ENCODE results near the gene ERRFI1.

ERRFI1 gene

DNA sequence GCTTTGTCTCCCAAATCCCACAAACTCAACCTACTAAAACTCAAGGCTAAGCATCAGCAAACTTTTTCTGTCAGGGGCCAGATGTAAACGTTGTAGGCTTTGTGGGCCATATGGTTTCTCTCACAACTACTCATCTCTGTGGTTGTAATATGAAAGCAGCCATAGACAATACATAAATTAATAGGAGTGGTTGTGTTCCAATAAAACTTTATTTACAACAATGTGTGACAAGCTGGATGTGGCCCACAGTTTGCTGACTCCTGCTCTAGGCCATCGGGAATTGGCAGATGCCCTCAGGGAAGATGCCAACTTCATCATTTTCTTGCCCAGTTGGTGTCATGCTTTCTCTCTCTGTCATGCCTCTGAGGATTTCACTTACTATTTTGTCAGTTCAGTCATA lies 17.5 kb upstream of the ERRFI1 start:
- DNase-seq (ENCODE audit: low read depth in 2 of 2), result no peak

DNA sequence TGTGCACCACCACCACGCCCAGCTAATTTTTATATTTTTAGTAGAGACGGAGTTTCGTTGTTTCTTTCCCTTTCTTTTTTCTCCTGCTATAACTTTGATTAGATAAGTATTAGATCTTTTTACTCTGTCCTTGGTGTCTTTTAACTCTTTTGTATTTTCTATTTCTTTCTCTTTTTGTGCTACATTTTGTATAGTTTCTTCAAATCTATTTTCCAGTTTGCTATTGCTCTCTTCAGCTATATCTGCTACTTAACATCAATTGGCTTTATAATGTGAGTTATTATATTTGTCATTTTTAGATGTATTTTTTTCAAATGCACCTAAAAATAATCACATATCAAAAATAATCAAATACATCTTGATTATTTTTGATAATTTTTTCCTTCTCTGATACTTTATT lies 16.0 kb upstream of the ERRFI1 start:
- no peak for DNase-seq (ENCODE audit: low read depth in 2 of 2)

DNA sequence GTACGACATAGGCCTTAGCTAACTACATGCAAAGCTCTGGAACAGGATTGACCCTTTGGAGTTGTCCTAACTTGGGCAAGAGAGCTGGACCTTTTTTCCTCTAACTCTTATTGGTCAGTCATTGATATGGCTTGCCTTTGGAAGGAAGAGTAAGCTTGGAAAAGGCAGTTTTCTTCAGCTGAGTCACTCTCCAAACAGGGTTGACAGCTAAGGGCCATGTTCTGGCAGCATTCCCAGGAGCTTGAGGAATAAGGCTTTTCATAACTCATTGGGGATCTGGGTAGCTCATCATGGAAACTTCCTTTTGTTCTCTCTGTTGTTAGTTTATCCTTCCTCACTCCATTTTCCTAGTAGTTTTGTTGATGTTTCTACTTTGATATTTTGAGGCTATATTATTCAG lies 14.5 kb upstream of the ERRFI1 start:
- DNase-seq (ENCODE audit: low read depth in 2 of 2), result no peak

DNA sequence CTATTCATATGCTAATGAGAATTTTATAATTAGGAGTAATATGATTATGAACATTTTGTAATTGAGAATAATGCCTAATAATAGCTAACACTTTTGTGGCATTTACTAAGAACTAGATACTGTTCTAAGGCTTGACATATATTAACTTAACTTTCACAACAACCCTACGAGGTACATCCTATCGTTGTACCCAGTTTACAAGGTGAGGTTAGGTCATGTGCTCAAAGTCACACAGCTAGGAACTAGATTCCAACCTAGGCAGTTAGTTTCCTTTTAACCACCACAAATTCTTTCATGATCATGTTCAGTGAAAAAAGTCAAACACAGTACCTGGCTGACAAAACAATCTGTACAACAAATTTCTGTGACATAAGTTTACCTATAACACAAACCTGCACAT lies 13.0 kb upstream of the ERRFI1 start:
- DNase-seq (ENCODE audit: low read depth in 2 of 2), result no peak

DNA sequence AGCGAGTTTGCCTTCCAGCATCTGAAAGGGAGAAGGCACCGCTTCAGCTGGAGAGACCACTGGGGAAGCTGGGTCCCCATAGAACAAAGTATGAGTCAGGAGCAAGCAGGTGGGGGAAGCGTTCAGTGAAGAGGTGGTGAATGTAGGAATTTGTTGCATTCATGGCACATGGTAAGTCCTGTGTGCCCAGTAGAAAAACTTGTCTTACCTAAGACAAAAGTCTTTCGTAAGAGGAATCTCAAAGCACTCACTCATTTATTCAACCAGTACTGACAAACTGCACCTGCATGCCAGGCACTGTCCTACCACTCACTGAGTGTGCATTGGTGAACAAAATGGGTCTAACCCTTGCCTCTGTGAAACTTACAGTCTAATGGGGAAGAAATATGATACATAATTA lies 9.2 kb upstream of the ERRFI1 start:
- DNase-seq (ENCODE audit: low read depth in 2 of 2), result no peak

DNA sequence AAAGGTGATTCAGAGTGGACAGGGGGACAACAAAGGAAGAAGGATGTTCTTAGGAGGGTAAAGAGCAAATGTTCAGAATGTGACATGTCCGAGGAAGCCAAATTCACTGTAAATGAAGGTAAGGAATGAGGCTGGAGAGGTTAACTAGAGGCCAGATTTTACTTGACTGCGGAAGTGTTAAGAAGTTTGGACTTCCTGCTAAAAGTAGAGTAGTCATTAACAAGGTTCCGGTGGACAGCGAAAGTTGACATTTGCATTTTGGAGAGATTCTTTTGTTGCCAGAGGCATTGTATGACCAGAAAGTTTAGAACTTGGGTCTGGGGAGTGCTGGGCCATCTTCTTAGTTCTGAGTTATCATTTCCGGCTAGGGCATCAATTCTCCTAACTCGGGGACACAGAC lies 7.2 kb upstream of the ERRFI1 start:
- DNase-seq (ENCODE audit: low read depth in 2 of 2), result no peak

DNA sequence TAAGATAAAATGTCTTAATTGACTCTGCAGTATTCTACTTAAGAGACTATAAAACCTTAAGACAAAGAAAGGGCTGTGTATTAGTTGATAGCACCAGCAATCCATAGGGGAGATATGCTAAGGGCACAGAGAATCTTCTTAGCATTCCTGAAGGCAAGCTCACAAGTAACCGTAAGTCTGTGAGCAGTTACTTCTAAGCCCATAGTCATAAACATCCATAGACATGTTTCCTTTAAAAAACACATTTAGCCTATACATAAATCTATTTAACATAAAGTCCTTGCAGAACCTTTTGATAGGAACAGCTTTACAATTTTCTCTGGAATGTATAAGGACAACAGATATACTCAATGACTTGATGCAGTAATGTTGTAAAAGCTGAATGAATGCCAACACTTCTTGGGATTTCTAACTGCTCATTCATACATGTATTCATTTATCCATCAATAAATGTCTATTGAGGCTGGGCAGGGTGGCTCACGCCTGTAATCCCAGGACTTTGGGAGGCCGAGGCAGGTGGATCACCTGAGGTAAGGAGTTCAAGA lies 6.3 kb upstream of the ERRFI1 start:
- no peak for DNase-seq (ENCODE audit: low read depth in 2 of 2)

DNA sequence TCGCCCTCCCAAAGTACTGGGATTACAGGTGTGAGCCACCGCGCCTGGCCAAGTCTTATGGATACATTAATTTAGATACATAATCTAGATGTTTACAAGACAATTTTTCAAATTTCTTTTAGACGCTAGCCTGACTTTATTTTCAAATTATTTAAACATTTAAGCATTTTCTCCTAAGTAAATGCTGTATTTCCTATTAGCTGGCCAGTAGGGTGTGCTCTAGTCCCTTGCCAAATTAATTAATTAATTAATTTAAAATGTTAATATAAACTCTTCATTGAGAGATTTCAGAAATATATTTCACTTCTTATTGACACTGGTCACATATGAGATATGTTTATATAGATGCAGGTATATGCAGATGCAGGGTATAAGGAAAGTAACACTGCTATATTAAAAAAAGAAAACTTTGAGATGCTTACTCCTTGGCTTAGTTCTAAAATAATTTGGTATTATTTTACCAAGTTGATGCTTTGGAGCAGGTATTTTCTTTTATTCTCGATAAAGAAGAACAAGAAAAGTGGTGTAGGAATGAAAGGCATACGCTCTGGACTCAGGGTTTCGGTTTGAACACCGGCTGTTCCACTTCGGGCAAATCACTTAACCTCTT lies 5.2 kb upstream of the ERRFI1 start:
- DNase-seq (ENCODE audit: low read depth in 2 of 2), result no peak

DNA sequence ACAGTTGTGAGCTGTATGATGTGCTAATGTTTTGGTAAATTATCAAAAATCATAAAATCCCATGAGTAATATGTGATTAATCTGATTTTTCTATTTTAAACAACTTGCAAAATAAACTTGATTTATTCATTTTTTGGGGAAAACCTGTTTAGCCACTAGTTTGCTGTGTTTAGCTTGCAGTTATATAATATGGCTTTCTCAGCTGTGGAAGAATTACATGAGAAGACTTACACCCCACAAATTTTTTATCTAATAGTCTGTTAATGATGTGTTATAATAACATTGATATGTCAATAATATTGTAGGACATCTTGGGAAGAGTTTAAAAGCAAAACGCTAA lies 2.4 kb upstream of the ERRFI1 start:
- no peak for DNase-seq (ENCODE audit: low read depth in 2 of 2)

DNA sequence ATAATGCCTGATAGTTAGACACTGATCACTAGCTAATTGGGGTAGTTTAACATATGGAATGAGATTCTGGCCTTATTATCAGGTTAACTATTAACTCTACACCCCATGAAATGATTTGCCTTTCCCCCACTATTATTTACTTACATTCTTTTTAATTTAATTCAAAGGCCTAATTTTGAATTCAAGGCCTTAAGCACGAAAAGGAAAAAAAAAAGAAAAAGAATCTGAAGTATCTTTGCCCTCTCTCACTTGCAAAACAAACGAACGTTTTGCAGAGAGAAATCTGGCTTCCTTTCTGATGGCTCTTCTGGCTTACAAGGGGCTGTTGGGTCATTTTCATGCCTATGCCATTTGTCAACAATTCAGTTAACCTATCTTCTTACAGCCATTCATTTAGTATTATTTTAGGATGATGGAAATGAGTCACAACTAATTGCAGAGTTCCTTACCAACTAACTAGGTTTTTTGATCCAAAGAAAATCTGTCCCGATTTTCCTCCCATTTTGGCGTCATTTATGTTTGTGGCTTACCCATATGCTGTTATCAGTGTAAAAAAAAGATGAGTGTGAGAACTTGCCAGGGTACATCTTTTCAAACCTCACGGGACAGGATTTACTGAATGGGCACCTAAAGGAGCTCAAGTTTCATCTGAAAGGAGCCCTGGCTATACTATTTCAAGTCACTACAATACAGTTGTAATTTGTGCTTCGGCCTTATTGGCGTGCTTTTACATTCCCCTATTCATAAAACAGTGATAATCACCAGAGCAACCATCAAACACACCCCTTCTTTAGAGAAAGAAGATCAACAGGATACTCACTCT lies 1.9 kb upstream of the ERRFI1 start:
- no peak for DNase-seq (ENCODE audit: low read depth in 2 of 2)

DNA sequence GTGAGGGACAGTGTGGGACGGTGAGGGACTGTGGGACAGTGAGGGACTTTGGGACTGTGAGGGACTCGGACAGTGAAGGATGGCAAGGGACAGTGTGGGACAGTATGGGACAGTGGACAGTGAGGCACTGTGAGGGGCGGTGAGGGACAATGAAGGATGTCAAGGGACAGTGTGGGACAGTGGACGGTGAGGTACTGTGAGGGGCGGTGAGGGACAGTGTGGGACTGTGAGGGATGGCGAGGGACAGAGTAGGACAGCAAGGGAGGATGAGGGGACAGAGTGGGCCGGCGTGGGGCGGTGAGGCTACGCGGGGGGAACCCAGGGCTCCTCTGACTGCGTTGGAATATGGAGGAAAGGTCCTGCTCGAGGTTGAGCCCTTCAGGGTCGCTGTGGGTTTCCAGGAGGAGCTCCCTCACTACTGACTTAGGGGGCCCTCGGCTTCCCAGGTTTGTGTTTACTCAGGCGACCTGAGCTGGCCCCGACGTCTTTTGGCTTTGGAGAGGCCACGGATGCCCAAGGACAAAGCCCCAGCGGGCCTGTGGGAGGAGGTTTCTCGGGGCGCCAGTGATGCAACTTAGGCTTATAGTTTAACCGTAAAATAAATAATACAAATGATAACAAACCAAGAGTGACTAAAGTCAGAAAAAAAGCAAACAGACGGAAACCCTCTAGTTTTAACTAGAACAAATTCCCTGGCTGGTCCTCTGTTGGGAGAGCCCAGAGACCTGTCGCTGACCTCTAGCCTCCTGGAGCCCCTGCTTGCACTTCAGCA lies 1.1 kb upstream of the ERRFI1 start:
- DNase-seq (ENCODE audit: low read depth in 2 of 2), result no peak

DNA sequence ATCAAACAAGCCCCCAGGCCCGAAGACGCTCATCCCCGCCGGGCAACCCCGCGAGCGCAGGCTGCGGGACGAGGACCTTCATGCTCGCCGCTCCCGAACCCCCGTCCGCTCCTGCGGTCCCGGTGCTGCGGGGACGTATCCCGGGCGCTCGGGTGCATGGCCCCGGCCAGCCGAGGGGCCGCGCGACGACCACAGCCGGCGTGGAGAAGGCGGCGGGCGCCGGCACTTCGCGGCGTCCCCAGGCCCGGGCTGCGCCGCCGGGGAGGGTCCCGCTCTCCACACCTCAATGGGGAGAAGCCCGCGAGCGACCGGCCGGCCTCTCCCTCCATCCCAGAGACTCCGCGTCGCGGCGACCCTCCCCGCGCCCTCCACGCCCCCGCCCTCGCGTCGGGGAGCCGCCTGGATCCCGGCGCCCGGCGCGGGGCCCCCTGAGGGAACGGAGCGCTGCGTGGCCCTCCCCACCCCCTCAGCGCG lies 401 bp downstream of the ERRFI1 start:
- no peak for DNase-seq (ENCODE audit: low read depth in 2 of 2)

DNA sequence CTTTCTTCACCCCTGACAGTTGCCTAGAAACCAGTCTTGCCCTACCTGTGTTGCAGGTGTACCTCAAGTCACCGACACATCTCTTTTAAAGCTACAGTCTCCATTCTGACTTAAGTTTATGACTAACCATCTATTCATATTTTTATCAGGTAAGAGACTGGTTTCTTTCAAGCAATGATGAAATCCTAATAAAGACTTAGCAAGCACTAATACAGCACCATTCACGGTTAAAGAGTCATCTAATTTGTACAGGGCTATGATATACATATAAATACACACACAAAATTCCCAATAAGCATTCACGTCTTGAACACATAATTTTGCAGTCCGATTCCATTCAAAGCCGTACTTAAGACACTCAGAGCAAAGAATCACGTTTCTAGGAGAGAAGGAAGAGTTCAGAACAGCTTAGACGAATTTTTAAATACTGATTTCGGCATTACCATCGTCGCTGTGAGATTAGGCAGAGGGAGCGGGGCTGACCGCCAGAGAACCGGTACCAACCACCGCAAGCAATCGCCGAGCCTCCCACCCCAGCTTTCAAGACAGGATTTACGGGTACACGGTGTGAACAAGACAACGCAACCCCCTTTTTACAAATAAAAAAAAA lies 943 bp downstream of the ERRFI1 start:
- no peak for DNase-seq (ENCODE audit: low read depth in 2 of 2)

DNA sequence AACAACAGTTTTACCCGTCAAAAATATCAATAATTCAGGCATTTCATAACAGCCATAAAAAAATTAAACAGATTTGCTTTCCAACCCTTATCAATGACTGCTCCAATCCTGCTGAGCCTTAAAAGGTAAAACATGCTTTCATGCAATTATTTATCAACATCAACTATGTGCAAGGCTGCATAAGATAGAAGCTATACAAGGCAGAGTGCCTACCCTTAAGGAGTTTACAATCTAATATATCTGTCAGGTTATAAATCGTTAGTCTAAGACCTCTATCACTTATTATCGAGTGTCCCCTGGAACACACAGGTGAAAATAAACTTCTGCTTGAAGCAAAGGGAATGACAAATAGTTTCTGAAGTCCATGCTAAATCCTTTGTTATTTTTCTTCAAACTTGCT lies 1.8 kb downstream of the ERRFI1 start:
- no peak for DNase-seq (ENCODE audit: low read depth in 2 of 2)

DNA sequence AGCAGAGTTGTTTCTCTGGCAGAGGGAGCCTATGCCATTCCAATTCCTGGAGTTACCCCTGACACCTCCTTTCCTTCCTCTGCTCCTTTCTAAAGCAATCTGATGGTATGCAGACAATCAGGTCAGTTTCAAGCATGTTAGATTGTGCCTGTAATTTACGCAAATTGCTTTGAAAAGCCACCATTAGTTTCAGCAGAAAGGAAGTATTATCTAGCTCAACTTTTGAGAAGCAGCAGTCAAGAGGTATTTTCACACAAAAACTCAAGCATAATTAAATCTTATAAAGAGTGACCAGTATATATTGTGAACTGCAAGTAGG lies 2.2 kb downstream of the ERRFI1 start:
- no peak for DNase-seq (ENCODE audit: low read depth in 2 of 2)

DNA sequence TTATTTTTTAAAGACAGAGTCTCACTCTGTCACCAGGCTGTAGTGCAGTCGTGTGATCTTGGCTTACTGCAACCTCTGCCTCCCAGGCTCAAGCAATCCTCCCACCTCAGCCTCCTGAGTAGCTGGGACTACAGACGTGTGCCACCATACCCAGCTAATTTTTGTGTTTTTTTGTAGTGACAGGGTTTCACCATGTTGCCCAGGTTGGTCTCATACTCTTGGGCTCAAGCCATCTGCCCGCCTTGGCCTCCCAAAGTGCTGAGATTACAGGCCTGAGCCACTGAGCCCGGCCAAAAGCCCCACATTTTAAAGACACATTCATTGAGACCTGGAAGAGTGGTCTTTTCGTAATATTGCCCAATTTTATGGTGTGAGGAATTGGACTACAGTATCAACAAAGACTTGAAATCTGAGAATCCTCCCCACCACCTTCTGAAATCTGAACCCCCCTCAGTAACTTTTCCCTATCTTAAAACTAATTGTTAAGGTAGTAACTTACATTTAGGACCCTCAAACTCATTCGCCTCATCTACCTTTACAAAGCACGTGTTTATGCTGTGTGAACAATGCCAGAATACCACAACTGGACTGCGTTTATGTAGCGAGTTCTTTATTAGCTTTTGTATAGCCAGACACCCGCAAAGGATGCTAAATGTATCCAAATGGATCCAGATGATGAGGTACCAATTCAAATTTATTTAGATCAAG lies 2.7 kb downstream of the ERRFI1 start:
- no peak for DNase-seq (ENCODE audit: low read depth in 2 of 2)

DNA sequence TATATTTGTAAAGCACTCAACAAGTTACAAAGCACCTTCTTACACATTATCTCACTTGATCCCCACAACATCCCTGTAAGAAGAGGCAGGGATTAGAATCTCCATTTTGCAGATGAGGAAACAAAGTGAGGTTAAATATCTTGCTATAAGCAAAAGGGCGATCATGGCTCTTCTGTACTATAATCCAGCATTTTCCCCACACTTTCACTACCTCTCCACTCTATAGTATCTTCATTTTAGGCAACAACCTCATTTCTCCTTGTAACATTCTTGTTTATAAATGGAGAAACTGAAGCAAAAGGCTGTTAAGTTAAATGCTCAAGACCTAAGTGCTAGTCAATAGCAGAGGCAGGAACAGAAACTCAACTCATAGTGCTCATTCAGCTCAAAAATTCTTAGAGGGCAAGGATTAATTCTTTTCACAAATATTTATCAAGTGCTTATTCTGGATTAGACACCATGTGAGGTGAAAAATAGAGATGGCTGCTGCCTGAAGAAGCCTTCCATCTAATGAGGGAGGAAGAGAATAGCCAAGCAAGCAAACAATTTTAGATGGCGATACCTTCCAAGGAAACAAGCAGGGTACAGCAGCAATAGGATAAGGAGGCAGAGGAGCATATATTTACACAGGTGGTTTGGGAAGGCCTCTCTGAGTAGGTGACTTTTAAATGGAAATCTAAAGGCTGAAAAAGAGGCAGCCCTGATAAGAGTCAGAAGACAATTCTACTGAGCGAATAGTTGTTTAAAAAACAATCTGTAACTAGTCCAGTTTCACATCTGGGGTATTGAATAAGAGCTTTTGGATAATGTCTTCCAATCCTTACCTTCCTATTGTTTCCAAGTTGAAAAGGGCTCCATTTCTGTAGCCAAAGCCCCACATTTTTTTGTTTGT lies 3.5 kb downstream of the ERRFI1 start:
- DNase-seq (ENCODE audit: low read depth in 2 of 2), result no peak

DNA sequence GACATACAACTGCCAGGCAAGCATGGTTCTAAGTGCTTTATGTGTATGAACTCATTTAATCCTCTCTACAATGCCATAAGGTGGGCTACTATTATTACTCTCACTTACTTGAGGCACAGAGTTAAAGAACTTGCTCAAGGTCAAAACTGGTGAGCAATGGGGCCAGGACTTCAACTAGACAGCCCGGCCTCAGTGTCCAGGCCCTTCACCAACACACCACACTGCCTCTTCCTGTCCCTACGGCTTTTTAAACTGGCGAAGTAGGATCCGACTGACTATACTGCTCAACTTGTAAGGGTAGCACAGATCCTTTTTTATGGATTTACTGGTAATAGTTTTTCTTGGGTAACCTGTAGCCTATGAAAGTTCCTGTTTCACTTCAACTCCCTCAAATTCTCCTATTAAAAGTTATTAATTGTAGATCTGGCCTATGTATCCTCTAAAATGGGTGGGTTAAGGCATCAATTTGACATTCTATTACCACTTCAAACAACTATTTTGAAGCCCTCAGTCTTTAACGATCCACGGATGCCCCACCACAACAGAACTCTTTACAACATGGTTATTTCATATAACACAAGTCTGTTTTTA lies 4.3 kb downstream of the ERRFI1 start:
- DNase-seq (ENCODE audit: low read depth in 2 of 2), result no peak

DNA sequence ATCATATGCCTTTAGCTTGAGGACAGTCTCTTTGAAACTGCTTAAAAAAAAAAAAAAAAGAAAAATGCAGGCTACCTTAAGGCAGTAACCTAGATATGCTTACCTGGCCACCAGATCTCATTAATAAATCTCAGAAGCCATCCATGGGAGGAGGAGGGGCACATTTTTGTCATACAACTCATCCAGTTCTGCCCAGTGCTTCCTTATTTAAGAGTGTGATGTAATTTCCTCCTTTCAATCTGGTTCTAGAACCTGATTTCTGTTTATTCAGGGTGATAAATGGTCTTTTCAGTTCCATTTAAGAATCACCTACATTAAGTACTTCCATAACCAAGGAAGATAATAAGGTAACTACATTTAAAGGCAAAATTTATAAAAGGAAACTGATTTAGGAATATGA lies 6.1 kb downstream of the ERRFI1 start:
- no peak for DNase-seq (ENCODE audit: low read depth in 2 of 2)

DNA sequence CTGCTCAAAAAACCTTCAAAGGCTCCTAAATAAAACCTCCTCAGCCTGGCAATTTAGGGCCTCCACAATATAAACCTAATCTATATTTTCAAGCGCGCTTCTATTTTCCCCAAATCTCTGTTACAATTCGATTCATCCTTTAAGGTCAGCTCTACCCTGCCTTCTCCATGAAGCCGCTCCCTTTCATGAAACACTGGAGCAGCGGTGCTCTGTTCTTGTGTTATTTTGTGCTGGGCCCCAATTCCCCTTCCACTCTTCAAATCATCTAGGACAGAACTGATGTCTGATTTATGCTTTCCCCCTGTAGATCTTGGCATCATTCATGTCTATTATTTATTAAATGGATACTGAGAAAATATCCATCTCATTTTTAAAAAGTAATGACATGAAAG lies 6.9 kb downstream of the ERRFI1 start:
- DNase-seq (ENCODE audit: low read depth in 2 of 2), result no peak

All from stimulated activated CD8-positive, alpha-beta memory T cell treated with anti-CD3 and anti-CD28 coated beads, Interleukin-15, amount 100 ng/mL, for 48 hours (primary cell).